WI38 (cell line): ENCODE measurements around the gene MYOD1.

ENCODE experiments used
- H3K4me3 ChIP-seq: 2 replicates; pipeline ENCODE4 v1.5.1; 2011; ENCODE audit warnings: low read depth, mild to moderate bottlenecking, control low read depth, low read length
- CTCF ChIP-seq: IDR thresholded peaks from 2 replicates; pipeline ENCODE4 v1.5.1; 2012; ENCODE audit warnings: low read depth, mild to moderate bottlenecking, control low read depth, low read length

MYOD1 gene

GRCh38 chr11:17703951-17704350, 15.4 kb upstream of the MYOD1 start:
- TF ChIP-seq CTCF: no peak
- no peak overlapping the region for H3K4me3 ChIP-seq

- H3K4me3 ChIP-seq: no peak overlapping the region
- no peak for TF ChIP-seq CTCF
Observed at GRCh38 chr11:17707830-17708229, 11.5 kb upstream of the MYOD1 start.

GRCh38 chr11:17711836-17712235, 7.5 kb upstream of the MYOD1 start:
- TF ChIP-seq CTCF: no peak

GRCh38 chr11:17713851-17714250, 5.5 kb upstream of the MYOD1 start:
- H3K4me3 ChIP-seq: no peak overlapping the region
- no peak for TF ChIP-seq CTCF

More at GRCh38 chr11:17711836-17712235, 7.5 kb upstream of the MYOD1 start:
- no peak overlapping the region for H3K4me3 ChIP-seq

GRCh38 chr11:17714356-17714854, 5.0 kb upstream of the MYOD1 start:
- no peak overlapping the region for H3K4me3 ChIP-seq
- no peak for TF ChIP-seq CTCF

- no peak overlapping the region for H3K4me3 ChIP-seq
- no peak for TF ChIP-seq CTCF
Observed at GRCh38 chr11:17714870-17715269, 4.5 kb upstream of the MYOD1 start.

- TF ChIP-seq CTCF: no peak
- no peak overlapping the region for H3K4me3 ChIP-seq
Observed at GRCh38 chr11:17716807-17717206, 2.6 kb upstream of the MYOD1 start.
